OCI-M2 (cell line): Measurements from ENCODE around the gene EIF4G3.
"Not testable (repeated sequence)": the region's sequence is repeated elsewhere in the genome, so short reads cannot be mapped to it uniquely, and the experiment has no call there.

Source experiments
- DNase-seq: peaks from one replicate; lab custom pipeline; 2025; ENCODE audit not compliant: unreplicated experiment; lab: John Stamatoyannopoulos, UW

EIF4G3 gene

DNA sequence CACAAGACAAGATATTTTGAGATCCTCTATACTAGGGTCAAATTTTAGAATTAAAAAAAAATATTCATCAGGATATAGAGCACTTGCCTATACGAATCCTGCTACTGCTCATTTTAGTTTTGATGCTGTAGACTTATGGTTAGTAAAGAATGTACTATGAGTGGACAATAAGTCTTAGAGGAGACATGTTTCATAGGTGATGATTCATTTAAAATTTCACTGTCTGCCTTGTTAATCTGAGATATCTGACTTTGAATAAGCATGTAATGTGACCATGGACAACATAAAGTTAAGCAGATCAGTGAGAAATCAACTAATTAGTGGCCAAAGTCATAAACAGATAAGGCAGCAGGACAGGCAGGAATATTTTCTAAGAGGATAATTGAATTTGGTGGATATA is 282.8 kb downstream of the EIF4G3 start:
- no peak for DNase-seq

DNA sequence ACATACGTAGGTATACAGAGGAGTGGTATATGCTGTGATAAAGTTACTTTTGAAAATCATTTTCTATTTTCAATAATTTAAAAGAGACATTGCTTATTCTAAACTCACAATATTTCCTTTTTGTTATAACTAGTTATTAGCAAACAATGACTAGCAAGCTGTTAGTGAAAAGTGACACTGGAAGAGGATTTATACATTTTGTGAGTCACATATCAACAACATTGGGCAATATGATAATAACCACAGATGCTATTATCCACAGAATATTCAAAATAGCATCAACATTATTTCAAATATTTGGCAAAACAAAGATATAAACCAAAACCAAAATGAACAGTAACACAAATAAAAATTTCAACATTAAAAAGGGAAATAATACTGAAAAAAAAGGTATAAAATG is 285.6 kb downstream of the EIF4G3 start:
- no peak for DNase-seq

DNA sequence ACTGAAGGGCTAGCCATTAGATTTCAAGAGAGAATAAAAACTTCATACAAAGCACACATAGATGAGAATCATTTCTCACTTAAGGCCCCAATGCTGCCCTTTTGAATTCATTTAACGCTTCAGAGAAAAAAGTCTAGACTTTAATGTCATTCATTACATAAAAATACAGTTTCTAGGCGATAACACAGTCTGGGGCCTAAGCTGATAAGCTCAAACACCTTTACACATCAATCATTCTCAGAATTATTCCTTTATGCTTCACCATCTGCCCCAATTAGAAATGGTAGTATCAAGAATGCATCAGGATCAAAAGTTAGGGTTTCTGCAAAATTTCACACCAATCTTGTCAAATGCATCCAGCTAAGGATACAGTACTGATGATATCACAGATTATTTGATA is 289.5 kb downstream of the EIF4G3 start:
- no peak for DNase-seq

DNA sequence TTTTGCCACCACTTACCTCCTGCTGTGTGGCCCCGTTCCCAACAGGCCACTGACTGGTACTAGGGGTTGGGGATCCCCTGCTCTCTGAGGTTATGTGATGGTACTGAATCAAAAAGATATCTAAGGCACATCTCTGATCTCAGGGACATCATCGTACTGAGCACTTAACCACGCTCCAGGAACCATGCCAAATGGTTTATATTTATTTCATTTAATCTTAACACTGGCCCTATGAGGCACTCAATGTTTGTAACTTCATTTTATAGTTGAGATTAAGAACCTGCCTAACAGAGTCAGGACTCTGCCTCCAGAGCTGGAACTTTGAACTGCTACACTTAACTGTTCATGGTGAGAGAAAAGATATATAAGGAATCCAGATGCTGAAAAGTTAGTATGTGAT is 291.6 kb downstream of the EIF4G3 start:
- no peak for DNase-seq

DNA sequence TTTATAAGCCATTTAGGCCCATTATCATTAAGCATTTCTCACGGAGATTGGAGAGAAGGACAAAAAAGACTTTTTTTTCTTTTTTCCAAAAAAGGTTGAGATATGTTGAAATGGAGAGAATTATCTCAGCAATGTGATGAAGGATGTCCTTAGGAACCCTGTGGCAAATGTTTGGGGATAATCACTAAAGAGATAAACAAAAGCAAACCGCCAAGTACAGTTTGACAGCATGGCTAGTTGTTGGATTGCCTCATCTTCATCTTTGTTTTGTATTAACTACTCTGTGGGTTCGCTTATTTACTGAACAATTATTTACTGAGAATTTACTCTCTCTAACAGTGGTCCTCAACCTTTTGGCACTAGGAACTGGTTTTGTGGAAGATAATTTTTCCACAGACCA is 292.2 kb downstream of the EIF4G3 start:
- DNase-seq = no peak

DNA sequence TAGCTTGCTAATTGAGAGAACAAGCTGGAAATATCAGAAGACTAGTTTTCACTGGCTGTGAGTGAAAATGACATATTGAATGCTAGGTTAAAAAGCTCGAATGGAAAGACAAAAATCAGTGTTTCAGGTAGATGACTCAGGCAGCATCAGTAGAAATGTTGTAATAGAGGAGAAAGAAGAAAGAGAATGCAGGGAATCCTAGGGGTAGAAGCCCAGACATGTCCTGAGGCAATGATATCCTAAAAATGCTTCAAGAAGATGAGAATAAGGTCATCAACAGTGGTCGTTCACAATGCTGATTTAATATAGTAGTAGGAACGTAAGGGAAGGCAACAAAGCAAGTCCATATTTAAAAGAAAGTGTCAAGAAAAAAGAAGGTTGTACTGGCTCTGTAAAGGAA is 292.9 kb downstream of the EIF4G3 start:
- no peak for DNase-seq

DNA sequence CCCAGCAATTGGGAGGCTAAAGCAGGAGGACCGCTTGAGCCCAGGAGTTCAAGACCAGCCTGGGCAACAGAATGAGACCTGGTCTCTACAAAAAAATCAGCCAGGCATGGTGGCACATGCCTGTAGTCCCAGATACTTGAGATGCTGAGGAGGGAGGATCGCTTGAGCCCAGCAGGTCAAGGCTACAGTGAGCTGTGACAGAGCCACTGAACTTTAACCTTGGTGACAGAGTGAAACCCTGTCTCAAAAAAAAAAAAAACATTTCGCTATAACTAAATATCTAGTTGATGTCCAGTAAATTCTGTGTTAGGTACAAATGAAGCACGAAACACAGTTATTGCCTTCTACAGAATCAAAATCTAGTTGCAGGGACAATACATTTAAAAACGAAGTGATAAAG is 293.9 kb downstream of the EIF4G3 start:
- DNase-seq = no peak

DNA sequence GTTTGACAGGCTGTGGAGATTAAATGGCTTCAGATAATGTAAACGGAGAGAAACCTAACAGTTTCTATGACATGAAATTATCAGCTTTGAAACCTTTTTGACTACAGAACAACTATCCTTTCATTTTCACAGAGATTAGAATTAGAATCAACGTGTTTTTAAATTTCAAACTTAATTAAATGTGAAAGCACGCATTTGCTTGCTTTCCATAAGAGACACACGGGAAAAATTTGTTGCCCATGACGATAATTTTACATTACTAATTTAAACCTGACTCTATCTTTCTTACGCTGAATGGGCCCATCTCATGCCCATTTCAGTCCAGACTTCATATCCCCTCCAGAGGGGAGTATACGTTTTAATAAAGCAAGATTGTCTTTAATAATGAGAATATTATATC is 297.9 kb downstream of the EIF4G3 start:
- DNase-seq = no peak

DNA sequence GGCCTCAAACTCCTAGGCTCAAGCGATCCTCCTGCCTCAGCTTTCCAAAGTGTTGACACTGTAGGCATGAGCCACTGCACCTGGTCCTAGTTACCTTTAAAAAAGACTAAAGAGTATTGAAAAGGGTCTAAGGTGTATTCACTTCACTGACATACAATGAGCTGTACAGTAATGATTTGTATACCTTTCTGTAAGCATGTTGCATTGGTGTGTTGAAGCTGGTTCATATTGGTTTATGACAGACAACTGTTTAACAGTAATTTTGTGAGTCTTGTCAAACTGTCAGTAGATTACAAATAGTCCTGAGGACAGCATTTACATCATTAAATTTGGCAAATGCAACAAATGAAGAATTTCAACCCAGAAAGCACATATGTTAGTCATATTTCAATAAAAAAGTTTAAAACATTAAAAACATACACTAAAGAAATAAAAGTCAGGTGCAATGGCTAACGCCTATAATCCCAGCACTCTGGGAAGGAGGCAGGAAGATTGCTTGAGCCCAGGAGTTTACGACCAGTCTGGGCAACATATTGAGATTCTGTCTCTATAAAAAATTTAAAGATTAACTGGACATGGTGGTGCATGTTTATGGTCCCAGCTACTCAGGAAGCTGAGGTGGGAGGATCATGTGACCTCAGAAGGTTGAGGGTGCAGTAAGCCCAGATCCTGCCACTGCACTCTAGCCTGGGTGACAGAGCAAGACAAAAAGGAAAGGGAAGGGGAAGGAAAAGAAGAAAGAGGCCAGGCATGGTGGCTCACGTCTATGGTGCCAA is 301.3 kb downstream of the EIF4G3 start:
- no peak for DNase-seq

DNA sequence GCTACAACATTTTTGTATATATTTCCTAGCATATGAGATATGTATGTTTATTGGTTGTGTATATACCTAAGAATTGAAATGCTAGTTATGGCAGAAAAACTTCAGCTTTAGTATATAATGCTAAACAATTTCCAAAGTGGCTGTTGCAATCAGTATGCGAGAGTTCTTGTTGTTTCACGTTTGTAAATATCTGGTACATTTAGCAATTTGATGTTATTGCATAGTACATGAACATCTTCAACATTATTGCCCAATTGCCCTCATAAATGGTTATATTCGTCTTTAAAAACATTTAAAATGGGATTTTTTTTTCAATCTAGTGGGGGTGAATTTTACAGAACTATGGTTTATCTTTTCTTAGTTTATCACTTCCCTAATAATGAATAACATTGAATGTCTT is 303.4 kb downstream of the EIF4G3 start:
- no peak for DNase-seq

DNA sequence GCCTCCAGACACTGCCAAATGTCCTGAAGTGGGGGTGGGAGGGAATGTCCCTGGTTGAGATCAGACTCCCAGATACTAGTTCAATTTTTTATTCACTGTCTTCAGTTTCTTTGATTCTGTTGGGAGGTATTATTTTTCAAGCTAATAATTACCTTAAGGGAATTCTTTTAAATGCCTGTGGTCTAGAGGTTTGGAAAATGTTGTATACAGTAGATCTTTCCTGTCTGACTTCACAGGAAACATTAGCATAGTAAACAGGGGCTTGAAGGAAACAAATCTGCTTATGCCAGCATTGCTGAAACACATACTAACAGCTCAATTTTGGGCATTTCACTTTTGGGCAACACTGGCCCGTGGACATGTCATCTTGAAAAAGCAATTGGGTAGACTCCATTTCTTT is 305.3 kb downstream of the EIF4G3 start:
- DNase-seq = no peak

DNA sequence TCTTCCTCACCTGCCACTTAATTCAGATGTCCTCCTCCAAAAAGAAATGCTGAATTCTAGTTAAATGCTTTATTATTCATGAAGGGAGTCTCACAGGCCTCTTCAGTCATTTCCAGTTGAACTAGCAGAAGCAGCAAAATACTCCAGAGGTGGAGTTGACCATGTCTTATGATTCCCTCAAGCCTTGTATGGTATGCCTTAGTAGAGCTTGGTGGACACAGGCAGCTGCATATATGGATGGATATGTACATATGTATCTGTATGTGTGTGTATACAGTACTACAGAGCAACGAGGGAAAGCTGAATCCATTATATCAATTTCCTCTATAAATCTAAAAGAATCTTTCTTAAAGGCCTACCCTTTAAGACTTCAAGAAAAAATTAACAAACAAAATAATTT is 306.0 kb downstream of the EIF4G3 start:
- no peak for DNase-seq

DNA sequence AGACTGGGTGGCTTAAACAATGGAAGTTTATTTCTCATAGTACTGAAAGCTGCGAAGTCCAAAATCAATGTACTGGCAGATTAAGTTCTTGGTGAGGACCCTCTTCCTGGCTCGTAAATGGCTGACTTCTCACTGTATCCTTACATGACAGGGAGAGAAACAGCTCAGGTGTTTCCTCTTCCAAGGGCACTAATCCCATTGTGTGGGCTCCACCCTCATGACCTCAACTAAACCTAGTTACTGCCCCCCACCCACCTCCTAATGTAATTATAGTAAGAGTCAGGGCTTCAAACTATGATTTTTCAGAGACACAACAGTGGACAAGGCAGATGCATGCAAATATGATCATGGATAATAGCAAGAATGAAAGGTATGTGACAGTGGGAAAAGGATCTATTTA is 308.4 kb downstream of the EIF4G3 start:
- no peak for DNase-seq

DNA sequence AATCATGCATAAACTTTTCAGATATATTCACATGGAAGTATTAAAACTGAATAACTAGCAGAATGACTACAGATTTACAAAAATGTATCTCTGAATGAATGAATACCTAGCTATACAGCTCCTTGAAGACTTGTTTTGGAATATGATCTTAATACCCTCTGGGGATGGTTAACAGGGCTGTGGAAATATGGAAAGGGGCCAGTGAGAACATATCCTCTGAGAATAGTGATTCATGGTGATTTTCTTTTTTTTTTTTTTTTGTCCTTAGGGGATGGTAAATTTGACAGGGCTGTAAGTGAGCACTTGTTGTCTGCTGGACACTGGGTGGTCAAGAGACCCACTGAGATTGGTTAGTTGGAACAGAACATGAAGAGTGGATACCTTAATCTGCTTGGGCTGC is 308.9 kb downstream of the EIF4G3 start:
- no peak for DNase-seq

DNA sequence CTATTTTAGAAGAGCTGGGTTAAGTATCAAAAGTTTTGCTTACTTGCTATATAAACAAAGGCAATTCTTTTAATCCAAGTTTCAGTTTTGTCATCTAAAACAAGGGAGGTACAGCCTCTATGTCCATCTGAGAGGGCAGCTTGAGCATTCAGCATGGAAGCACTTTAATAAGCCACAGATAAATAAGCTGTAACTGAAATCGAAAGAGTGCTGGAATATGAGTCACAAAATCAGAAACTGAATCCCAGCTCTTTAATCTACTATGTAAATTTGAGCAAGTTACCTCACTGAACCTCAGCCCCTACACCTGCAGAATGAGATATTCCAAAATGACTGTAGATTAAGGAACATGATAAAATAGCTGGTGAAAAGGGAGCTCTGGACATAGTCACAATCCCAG is 309.6 kb downstream of the EIF4G3 start:
- no peak for DNase-seq

DNA sequence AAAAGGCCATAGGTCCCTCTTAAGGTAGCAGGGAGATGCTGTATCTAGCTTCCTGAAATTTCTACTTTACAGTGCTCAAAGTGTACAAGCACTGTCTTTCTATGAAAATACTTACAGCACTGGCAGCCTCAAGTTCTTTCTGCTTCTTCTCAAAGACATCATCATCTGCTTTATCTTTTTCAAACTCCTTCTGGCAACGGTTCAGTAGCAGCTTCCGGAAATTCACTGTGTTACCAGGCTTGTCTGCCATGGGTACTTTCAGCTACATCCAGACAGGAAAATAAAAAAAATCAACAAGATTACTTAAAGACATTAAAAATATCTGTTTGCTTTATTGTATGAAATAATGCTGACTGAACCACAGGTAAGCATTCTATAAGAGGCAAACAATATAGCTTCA is 311.7 kb downstream of the EIF4G3 start:
- DNase-seq = no peak

DNA sequence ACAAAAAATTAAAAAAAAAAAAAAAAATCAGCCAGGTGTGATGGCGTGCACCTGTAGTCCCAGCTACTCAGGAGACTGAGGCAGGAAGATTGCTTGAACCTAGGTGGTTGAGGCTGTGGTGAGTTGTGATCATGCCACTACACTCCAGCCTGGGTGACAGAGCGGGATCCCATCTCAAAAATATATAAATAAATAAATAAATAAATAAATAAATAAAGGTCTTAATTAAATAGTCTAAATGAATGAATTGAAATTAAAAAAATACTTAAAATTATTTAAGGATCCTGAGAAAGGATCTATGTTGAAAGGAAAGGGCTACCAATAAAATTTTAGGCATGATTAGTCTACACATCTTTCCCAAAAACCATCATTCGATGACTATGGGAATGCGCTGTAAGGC is 322.2 kb downstream of the EIF4G3 start:
- no peak for DNase-seq

DNA sequence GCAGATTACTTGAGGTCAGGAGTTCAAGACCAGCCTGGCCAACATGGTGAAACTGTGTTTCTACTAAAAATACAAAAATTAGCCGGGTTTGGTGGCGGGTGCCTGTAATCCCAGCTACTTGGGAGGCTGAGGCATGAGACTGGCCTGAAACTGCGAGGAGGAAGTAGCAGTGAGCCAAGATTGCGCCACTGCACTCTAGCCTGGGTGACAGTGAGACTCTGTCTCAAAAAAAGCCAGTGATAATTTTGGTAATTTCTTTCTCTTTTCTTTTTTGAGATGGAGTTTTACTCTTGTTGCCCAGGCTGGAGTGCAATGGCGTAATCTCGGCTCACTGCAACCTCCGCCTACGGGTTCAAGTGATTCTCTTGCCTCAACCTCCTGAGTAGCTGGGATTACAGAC is 324.9 kb downstream of the EIF4G3 start:
- DNase-seq = not testable (repeated sequence)

DNA sequence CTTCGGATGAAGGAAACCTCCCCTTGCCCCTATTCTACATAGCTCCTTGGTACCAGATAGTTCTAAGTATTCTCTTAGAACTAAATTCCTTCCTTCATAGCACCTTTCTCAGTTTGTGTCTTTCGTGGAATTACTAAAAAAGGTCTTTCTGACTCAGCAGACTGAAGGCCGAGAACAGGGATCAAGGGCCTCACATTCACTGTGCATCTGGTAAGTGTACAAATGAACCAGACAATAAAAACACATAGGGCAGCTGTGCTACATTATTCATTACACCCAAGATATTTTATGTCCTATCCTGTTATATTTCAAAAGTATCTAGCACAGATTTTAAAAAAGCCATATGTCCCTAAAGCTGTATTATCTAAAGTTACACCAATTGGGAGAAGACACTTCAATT is 326.7 kb downstream of the EIF4G3 start:
- DNase-seq = no peak

DNA sequence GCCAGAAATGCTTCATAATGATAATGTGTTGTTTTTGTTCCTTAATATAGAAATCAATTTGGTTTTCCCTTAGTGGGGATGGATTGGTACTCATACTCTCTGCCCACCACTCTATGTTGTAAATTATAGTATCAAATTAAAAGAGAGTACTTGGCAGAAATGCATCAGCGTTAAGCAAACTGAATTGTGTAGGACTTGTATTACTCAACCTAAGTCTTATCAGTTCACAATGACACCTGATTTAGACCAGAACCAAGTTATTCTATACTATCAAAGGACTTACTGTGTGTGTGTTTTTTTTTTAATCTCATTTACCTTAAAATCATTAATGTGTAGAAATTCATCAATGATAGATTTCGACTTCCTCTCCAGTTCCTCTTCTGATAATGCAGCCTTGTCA is 327.6 kb downstream of the EIF4G3 start:
- no peak for DNase-seq

DNA sequence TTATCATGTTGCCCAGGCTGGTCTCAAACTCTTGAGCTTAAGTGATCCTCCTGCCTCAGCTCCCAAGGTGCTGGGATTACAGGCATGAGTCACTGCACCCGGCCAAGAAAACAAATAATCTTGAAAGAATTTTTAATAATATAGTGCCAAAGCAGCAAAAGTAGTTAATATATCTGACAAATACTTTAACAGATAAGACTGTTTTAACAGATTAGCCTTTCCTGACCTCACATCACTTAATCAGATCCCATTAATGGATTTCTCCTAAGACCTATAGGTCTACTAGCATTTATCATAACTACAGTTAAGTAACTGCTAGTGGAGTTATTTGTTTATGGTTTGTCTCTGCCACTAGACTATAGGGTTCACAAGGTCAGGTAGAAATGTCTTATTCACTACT is 328.5 kb downstream of the EIF4G3 start:
- no peak for DNase-seq

DNA sequence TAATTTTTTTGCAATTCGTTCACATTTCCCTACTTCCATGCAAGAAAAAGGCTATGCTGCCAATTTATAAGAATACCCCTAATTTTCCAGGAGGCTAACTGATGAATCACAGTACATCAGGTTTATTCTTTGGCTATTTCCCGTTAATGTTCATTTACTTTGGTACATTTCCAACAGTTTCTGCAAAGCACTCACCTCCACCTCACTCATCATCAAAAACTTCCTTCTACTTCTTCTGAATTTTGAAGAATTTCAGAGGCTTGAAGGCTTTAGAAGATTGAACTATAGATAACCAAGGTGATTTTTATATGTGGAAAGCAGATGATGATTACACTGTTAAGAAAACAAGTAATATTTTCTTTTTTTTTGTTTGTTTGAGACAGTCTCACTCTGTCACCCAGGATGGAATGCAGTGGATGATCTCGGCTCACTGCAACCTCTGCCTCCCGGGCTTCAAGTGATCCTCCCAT is 329.1 kb downstream of the EIF4G3 start:
- no peak for DNase-seq
